ENCODE measurements around the gene NKPD1.
"Not testable (repeated sequence)": the region's sequence is repeated elsewhere in the genome, so short reads cannot be mapped to it uniquely, and the experiment has no call there.

NKPD1 gene

DNA sequence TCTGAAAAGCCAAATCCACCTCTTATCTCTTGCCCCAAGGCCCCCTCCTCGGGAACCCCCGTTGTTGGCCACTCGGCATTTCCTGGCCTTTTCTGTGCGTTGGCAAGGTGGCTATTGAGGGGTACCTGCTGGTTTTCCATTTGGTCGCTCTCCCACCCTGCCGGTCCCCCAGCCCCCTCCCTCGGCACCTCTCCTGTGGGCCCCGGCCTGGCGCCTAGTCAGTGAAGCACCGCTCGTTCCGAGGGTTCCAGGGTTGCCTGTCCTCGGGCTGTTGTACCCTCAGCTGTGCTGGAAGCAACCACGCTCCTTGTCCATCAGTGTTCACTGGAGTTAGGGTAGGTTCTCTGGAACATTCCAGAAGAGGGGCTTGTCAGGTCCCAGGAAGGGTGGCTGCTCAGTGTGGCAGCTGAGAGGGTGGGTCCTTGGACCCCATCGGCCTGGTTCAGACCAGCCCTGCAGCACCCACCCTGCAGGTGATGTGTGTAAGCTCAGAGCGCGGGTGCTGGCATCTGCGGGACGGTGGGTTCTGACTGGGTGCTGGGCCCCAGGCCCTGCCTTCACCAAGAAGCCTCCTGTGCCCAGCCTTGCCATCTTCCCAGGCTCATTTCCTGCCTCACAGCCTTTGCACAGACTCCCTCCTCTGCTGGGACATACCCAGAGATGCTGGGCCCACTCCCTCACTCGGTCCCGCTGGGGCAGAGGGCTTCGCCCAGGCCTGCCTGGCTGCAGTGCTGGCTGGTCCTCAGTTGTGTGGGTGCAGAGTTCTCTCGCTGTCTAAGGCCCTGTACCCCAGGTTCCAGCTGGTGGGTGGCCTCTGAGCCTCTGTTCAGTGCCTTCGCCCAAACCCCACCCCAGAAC, 21.3 kb downstream of the NKPD1 start:
- FAIRE-seq, result no peak

DNA sequence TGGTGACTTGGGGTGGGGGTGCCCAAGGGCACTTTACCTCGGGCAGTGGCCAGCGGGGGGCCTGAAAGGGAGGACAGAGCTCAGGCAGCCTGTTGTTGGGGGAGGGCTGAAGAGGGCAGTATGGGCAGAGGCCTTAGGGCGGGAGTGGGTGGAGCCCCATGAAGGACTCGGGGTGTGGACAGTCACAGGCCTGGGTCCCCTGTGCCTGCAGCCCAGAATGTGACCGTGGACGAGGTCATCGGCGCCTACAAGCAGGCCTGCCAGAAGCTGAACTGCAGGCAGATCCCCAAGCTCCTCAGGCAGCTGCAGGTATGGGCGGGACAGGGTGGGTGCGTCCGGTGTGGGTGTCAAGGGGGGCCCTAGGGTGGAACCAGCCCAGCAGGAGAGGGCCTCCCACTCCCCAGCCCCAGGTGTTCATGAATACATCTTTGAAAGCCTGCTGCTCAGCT, 22.5 kb downstream of the NKPD1 start:
- no peak for FAIRE-seq

DNA sequence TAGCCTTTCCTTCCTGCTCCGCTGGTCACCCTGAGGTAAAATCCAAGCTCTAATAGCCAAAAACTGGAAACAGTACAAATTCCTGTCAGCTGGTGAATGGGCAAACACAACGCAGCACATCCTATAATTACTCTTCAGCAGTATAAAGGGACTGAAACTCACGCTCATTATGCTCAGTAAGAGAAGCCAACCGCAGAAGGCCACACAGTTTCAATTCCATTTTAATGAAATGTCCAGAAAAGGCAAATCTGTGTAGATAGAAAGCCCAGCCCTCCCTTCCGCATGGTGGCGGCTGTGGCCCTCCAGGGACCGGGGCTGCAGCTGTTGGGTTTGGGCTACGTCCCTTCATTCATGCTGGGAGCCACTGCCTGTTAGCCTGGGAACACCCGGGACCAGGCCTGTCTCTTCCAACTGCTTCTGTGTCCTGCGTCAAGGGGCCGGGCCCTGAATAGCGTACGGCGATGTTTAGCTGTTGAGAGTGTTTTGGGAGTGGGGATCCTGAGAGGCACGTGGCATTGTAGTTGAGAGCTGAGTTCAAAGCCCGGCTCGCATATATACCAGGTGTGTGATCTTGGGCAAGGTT, 23.5 kb downstream of the NKPD1 start:
- FAIRE-seq, result no peak

DNA sequence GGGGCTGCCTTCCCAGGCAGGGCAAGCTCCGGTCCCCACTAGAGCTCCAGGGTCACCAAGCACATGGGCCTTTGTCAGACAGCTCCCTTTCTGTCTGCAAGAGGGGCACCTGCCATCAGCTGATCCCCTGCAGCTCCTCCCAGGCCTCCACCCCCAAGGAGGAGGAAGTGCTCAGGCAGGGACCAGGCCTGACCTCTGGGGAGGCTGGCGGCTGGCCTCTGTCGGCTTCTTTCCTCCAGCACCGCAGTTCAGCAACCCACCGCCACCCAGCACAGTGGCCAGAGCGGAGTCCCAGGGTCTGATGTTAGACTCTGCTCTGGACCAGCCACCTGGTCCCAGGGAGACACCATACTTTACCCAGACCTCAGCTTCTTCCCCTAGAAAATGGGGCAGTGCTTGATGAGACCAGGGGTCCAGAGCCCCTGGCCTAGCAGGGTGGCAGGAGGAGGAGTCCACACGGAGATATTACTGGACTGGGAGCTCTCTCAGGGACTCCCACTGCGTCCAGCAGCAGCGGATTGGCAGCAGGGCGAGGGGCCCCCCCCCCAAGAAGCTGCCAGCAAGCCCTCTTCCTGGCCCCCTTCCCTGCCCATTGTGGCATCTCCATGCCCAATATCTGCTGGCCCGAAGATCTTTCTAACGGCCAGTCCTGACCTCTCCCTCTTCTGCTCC, 24.1 kb downstream of the NKPD1 start:
- FAIRE-seq, result no peak

DNA sequence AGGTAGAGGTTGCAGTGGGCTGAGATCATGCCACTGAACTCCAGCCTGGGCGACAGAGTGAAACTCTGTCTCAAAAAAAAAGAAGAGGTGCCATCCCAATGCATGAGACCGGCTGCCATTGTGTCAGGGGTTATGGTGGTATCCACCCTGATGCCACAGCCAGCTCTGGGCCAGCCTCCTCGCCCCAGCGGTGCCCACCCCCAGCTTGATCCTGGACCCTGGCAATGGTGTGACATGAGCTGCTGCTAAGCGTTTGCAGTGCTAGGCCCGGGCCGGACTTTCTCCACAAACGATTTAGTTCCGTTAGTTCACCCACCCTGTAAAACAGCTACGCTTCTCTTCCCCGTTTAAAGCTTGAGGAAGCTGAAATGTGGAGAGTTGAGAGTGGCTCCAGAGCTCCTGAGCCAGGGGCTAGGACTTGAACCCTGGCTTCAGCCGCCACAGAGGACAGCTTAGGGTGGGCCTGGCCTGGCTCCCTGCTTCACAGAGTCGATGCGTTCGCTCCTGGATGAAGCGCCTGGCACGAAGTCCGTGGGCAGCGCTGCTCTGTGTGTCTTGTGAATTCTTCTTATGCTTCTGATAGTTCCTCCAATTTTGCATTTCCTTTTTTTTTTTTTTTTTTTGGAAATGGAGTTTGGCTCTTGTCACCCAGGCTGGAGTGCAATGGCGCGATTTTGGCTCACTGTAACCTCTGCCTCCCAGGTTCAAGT, 25.5 kb downstream of the NKPD1 start:
- FAIRE-seq, result no peak

DNA sequence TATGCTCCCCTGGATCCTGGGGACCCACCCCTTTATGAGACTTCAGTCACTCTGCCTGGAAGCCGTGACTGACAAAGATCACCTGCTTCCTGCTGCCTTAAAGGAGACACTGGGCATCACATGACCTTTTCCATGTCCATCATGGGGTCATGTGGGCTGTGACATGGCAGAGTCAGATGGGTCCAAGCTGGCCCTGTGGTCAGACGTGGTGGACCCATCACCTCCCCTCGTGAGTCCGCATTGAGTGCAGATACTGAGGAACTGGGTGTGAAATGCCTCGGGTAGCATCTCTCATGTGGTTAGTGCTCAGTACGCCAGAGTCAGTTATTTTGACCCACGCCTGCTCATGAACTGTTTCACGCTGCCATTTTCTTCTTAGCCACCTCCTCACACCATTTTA, 27.1 kb downstream of the NKPD1 start:
- FAIRE-seq, result no peak

DNA sequence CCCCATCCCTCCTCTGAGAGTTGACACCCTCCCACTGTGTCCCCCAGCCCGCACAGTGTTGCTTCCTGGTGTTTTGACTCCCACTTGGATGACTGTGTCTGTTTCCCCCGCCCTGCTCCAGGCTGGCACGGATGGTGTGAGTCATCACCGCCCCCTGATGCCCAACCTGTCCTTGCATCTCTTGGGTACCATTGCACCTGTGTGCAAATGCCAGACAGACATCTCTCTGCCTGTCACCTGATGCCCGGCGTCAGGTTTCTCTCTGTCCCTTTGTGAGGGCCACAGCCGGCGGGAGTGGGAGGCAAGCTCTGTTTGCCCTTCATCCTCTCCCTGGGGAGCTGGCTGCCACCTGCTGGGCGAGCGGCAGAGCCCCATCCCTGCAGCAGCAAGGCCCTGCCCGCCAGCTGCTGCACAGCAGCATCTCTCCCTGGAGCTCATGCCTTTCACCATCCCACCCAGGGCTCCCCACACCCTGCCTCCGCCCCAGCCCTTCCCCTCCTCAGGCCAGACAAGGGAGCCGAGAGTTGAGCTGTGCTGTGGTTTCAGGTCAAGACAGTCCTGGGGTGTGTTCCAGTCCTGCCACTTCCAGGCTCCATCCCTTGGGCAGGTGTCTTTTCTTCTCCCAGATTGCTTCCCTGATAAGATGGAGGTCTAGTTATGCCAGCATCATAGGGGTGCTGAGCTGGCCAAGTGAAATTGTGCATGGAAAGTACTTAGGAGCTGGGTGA, 29.7 kb downstream of the NKPD1 start:
- FAIRE-seq, result no peak

DNA sequence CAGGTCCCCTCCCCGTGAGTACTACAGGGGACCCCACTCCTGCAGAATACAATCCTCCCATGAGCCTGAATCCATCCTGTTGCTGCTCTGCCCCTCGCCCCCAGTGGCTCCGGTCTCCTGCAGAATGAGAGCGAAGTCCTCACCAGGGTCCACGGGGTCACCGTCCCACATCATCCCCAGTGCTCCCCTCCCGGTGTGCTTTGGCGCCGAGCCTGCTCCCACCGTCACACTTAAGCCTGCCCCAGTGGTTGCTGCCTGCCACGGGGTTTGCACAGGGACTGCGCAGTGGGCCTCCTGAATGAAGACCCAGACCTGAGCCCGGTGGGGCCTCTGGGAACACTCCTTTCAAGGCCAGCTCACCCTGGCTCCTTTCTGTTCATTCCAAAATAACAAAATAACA, 30.5 kb downstream of the NKPD1 start:
- no peak for FAIRE-seq

DNA sequence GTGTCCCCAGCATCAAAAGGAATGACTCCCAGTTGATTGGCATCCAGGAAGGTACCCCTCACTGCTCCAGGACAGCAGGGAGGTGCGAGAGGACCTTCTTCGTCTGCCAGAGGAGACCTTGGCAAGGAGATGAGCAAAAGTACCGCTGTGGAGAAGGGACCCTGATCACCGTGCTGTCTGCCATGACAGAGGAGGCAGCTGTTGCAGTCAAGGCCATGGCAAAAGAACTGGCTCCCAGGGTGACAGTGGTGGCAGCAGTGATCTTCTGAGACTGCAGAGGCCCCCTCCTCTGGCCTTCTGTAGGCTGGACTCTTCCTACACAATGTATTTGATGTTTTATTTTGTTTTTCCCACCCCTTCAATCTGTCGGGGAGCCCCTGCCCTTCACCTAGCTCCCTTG, 32.0 kb downstream of the NKPD1 start:
- no peak for FAIRE-seq

DNA sequence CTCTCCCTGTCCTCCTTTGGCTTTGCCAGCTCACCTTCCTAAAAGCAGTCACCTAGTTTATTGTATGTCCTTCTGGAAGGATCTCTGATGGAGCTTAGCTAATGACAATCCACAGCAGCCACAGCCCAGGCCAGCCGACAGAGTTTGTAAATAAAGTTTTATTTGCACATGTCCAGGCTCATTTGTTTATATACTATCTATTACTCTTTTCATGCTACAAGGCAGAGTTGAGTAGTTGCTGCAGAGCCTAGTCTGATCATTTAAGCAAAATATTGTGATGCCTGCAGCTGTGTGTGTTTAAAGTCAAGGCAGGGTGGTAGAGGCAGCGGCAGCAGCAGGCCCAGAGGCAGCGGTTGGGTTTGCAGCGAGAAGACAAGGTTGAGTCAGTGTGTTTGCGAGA, 32.6 kb downstream of the NKPD1 start:
- FAIRE-seq, result no peak

DNA sequence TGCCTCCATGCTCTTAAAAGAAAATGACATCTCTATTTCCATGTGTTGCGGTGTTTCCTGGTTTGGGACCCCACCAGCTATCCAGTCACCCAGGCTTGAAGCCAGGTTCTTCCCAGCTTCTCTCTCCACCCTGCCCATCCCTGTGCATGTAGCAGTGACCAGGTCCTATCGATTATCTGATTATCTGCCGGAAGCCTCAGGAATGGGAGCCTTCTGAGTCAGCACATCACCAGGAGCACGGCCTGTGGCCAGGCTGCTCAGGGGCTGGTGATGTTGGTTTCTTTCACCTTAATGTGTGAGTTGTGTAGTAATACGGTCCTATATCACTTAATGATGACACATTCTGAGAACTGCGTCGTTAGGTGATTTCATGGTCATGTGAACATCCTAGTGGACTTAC, 34.1 kb downstream of the NKPD1 start:
- FAIRE-seq, result no peak

DNA sequence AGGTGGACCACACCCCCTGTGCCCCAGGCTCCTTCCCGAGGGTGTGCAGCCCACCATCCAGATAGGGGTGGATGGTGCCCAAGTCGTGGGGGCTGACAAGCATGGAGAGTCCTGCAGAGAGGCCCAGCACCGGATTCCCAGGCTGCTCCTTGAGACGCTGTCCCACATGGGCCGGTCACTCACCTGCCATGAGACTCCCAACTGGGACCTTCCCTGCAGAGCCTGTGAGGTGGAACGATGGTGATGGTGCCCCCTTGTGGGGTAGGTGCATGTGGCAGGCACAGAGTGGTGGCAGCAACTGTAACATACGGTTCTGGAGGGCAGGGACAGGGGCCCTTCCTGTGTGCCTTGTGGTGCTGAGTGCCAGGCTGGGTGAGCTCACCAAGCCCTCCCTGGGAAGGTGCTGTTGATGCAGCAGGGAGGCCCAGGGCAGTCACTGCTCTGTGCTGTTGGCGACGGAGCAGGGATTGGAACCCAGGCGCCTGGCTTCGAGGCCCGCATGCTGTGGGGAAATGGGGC, 34.7 kb downstream of the NKPD1 start:
- FAIRE-seq, result no peak

DNA sequence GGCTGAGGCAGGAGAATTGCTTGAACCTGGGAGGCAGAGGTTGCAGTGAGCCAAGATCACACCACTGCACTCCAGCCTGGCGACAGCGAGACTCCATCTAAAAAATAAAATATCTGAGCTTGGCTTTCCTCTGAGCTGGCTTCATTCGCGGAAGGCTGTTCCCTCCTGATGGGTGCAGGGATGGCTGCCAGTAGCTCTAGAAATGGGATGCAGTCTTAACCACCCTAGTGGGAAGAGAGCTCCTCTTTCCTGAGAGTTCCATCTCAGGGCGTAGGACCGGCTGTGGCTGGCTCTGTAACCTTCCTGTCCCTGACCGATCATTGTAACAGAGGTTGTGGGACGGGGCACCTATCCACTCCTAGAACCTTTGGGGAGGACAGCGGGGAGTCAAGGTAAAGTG, 35.4 kb downstream of the NKPD1 start:
- FAIRE-seq, result no peak

DNA sequence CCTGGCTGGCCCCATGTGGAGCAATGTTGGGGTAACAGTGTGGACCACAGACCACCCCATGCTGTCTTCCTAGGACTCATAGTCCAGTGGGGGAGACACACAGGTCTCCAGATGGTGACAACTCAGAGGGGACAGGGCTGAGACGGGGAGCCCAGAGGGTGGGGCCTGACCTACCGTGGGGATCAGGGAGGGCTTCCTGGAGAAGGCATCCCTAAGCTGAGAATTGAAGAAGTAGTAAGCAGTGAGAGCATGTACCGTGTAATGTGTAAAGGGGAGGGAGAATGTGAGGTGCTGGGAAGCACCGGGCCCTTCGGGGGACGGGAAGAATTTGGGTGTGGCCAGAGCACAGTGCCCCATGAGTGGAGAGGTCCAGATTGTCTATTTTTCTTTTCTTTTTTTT, 36.8 kb downstream of the NKPD1 start:
- no peak for FAIRE-seq

DNA sequence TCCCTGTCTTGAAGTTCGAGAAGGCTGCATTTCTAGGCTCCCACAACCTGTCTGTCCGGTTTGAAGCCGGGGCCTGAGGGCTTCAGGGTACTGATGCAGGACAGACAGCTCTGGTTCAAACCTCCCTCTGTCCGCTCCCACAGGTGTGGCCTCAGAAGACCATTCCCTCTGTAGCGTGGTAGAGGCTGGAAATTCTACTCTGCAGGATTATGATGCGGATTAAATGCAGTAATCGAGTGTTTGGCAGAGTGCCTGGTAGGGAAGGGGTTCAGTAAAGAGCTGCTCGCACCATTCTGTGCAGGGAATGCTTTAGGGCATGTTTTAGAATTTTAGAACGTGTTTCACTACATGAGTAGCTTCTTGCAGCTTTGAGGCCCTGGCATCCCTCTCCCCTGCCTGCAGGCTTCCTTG, 37.3 kb downstream of the NKPD1 start:
- no peak for FAIRE-seq

DNA sequence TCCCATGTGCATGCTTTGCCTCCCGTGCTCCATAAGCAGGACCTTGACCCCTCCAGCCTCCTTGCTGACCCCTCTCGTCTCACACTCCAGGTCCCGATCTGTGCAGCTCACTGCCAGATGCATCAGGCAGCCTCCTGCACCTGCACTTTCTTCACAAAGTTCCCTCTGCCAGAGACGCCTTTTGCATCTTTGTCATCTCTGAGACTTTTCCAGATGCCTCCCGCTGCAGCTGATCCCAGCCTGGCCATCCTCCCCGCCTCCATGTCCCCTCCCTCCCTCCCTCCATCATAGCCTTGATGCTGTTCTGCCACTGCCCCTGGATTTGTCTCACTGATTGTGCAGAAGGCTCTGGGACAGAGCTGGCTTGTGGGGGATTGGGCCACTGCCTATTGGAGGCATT, 38.0 kb downstream of the NKPD1 start:
- no peak for FAIRE-seq

DNA sequence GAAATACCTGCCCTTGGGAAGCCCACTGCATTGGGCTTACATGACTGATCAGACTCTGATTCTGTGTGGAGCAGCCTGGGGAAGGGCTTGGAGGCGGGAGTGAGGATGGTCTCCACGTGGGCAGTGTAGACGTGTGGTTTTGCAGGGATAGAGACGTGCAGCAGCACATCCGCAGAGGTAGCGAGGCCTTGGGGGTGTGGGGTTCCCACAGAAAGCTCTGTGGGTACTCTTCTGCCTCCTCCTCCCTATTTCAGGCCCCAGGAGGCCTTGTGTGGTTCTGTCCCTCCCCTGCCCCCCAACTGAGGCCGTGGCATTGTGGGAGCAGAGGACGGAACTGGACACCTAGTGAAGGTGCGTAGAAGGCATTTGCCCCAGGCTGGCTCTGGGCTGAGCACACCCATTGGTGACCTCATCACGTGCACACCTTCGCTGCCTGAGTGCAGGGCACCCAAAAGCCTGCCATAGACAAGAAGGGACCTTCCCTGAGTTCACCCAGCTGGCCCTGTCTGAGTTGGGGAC, 38.9 kb downstream of the NKPD1 start:
- no peak for FAIRE-seq

DNA sequence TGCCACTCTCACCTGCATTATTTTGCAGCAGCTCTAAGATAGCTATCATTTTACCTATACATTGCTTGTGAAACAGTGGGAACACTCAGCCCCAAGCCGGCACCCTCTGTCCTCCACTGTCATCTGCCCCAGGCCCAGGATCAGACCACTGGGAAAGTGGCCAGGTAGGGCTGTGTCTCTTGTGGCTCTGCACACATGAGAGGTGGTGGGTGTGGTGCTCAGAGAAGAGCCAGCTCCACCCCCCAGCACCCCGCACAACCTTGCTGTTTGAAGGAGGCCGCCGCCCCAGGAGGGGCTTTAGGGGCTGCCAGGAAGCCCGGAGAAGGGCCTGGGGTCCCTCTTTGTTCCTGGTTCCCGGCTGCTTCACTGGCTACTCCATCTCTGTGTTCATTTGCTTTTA, 41.2 kb downstream of the NKPD1 start:
- FAIRE-seq, result no peak

DNA sequence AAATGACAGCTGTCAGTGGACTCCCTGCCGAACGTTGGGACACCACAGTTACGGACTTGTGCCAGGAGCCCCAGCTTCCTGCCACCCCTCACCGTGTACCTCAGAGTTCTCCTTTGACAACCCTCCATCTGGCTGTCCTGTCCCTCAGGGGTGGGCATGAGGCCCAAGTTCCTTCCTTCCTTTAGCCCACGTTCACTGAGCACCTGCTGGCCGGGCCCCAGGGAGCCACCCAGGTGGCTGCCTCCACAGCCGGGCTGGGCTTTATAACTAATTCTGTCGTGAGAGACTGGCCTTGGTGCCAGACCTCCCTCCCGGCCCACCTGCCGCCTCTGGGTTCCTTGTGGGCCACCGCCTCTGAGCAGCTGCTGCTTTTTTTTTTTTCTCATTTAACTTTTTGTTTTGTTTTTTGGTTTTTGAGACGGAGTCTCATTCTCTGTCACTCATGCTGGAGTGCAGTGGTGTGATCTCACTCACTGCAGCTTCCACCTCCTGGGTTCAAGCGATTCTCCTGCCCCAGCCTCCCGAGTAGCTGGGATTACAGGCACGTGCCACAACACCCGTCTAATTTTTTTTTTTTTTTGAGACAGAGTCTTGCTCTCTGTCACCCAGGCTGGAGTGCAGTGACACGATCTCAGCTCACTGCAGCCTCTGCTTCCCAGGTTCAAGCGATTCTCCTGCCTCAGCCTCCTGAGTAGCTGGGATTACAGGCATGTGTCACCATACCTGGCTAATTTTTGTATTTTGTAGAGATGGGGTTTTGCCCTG, 42.0 kb downstream of the NKPD1 start:
- not testable (repeated sequence) for FAIRE-seq

DNA sequence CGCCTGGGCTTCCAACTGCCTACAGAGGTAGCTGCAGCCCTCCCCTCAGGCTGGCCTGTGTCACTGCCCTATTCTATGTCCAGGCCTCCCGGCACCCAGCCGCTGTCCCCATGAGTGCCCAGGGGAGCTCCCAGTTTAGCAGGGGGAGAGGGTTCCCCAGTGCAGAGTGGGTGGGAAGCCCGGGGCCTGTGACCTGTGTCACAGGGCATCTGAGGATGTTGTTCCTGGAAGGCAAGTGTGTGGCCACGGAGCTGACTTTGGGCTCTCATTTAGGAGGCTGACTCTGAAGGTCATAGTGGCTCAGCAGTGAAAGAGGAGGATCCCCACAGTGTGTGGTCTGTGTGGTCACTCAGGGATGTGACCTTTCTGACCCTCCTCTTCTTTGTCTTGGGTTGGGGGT, 42.7 kb downstream of the NKPD1 start:
- no peak for FAIRE-seq

DNA sequence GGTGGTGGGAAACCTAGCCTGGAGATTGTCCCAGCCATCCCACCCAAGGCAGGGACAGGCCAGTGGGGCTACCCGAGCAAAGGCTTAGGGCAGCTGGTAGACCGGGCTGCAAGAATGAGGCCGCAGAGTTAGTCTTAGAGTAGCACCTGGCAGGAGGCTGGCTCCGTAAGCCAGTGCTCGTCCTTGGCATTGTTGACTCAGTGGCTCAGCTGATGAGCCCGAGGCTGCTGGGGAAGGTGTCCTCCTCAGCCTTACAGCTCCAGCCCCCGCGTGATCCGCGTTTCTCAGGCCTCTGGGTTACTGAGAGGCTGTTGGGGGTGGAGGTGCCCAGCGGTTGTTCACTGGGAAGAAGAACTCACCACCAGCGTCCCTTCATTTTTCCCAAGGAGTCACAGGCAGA, 43.1 kb downstream of the NKPD1 start:
- no peak for FAIRE-seq

All from A204.1 (cell line).